Measurements from ENCODE around the gene COG4.

- TF ChIP-seq, protein P1, sequence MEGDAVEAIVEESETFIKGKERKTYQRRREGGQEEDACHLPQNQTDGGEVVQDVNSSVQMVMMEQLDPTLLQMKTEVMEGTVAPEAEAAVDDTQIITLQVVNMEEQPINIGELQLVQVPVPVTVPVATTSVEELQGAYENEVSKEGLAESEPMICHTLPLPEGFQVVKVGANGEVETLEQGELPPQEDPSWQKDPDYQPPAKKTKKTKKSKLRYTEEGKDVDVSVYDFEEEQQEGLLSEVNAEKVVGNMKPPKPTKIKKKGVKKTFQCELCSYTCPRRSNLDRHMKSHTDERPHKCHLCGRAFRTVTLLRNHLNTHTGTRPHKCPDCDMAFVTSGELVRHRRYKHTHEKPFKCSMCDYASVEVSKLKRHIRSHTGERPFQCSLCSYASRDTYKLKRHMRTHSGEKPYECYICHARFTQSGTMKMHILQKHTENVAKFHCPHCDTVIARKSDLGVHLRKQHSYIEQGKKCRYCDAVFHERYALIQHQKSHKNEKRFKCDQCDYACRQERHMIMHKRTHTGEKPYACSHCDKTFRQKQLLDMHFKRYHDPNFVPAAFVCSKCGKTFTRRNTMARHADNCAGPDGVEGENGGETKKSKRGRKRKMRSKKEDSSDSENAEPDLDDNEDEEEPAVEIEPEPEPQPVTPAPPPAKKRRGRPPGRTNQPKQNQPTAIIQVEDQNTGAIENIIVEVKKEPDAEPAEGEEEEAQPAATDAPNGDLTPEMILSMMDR (IDR thresholded peaks at IDR 0.05): no peak
- no peak for TF ChIP-seq POLR2A (IDR thresholded peaks at IDR 0.05)
- TF ChIP-seq POLR2AphosphoS5 (IDR thresholded peaks at IDR 0.05): no peak
These were observed 78.9 kb downstream of the COG4 start for GRCh38 chr16:70444249-70445063.

Measured in breast epithelium (tissue), 3 donors.